Colonic mucosa (tissue), 4 donors: ENCODE measurements around the gene PRKCH. TPM values are rescaled to one million over a fixed set of nuclear protein-coding genes. Genes with fewer than 3 reads are reported as not detected.

ENCODE experiments used
- DNase-seq: peaks from one replicate; pipeline ENCODE4 v3.0.0-alpha.2; 2020
- H3K27ac ChIP-seq: fragments of 200-600 bp; one replicate; pipeline ENCODE4 v1.8.0; 2021
- H3K27me3 ChIP-seq: fragments of 200-600 bp; one replicate; pipeline ENCODE4 v1.8.0; 2021
- H3K36me3 ChIP-seq: fragments of 200-600 bp; one replicate; pipeline ENCODE4 v1.8.0; 2021
- H3K4me1 ChIP-seq: fragments of 200-600 bp; one replicate; pipeline ENCODE4 v1.8.0; 2021; ENCODE audit warnings: mild to moderate bottlenecking
- H3K4me3 ChIP-seq: fragments of 200-600 bp; one replicate; pipeline ENCODE4 v1.8.0; 2021
- H3K9ac ChIP-seq, 2 donors: one replicate each; pipeline ENCODE4 v1.7.0; 2013; ENCODE audit warnings: control low read depth in 2 of 2, low read depth in 2 of 2, low read length in 2 of 2
- H3K9me3 ChIP-seq: fragments of 200-600 bp; one replicate; pipeline ENCODE4 v1.8.0; 2021
- intact Hi-C: fragments of 100-400 bp; cut with DNase I; formaldehyde crosslinking; loops from one replicate; pipeline ENCODE4 v1.14.1; 2022
- total RNA-seq, 2 donors: library from RNA; stranded (reverse); fragmentation: NEBNext Ultra II Directional in 1 of 2; extraction: Animal tissue kit (Norgen Biotek cat#: 25700) in 1 of 2; gene quantifications; one replicate each; pipeline ENCODE4 v1.2.1, GENCODE V29; 2021
- TF ChIP-seq, protein P1 (sequence below): fragments of 200-600 bp; IDR thresholded peaks from one replicate; pipeline ENCODE4 v1.8.0; 2022; ENCODE audit warnings: antibody characterized with exemption, mild to moderate bottlenecking
- donor health status: healthy.
- donor health status: DM: no; HTN: no; CAD: no.
- donor health status: DM: no; HTN: no; CAD: no.

PRKCH gene
- total RNA-seq, 2 donors from 2014 or later = 11.4 to 11.5 TPM

DNA sequence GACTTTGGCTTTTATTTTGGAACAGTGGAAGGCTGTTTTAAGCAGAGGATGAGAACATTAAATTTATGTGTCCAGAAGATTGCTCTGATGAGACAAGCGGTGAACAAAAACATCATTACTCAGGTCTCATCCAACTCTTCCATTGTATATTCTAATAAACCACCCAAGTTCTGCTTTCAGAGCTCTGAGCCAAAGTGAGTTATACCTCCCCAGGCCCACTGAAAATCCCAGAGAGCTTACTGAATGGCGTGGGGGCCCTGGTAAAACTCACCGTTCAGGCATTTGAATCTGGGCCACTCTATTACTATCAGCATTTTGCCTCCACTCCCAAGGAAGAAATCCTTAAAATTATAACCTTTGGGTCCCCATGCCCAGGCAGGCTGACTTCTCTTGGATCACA, 251.9 kb downstream of the PRKCH start:
- TF ChIP-seq, protein P1, sequence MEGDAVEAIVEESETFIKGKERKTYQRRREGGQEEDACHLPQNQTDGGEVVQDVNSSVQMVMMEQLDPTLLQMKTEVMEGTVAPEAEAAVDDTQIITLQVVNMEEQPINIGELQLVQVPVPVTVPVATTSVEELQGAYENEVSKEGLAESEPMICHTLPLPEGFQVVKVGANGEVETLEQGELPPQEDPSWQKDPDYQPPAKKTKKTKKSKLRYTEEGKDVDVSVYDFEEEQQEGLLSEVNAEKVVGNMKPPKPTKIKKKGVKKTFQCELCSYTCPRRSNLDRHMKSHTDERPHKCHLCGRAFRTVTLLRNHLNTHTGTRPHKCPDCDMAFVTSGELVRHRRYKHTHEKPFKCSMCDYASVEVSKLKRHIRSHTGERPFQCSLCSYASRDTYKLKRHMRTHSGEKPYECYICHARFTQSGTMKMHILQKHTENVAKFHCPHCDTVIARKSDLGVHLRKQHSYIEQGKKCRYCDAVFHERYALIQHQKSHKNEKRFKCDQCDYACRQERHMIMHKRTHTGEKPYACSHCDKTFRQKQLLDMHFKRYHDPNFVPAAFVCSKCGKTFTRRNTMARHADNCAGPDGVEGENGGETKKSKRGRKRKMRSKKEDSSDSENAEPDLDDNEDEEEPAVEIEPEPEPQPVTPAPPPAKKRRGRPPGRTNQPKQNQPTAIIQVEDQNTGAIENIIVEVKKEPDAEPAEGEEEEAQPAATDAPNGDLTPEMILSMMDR = no peak
- H3K27ac ChIP-seq = no peak overlapping the region

DNA sequence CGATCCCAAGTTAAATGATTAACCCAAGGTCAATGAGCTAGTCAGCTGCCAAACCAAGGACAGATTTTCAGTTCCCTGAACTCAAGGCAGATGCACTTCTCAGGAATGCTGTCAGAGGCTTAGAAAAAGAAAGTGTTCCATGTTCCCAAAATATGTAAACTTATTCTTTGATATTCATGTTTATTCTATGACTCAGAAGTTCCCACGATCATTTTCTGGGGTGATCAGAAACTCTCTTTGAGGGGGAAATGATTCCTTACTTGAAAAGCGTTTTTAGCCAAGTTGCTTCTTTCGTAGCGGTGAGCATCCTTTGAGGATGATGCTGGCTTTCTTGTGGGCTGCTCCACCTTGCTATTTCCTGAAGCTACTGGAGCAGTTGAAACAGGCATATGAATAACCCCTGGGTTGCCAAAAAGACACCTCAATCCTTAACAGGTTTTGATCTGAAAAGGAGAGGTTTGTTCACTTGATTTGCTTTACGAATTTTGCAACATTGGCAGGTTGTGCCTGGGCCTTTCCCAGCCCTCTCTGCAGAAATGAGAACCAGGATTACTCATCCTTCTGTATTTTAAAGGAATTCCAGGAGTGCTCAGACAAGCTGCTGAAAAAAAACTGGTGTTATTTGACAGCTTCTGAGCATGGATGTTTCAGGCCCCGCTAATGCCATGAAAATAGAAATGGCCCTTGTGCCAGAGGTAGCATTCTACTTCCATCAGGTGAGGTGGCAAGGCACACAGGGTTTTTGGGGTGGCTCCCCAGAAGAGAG, 252.6 kb downstream of the PRKCH start:
- Histone ChIP-seq H3K36me3 (no peaks in the 10 kb centered on the region), H3K9ac (no peak overlapping the region), H3K4me1 (no peaks in the 10 kb centered on the region), H3K9me3 (no peaks in the 10 kb centered on the region), H3K27me3 (no peaks in the 10 kb centered on the region), H3K4me3 (no peak overlapping the region), H3K27ac (no peak overlapping the region)
- intact Hi-C loops = no loop called here
- TF ChIP-seq, protein P1 = no peak
- DNase-seq = no peak

More for the DNA sequence above, 251.9 kb downstream of the PRKCH start:
- H3K4me3 ChIP-seq = no peak overlapping the region
- H3K27me3 ChIP-seq = no peaks in the 10 kb centered on the region
- no peak overlapping the region for H3K9ac ChIP-seq
- H3K9me3 ChIP-seq = no peaks in the 10 kb centered on the region
- H3K4me1 ChIP-seq = peaks cover 5% of the 10 kb centered on the region
- no peak for DNase-seq
- H3K36me3 ChIP-seq = no peaks in the 10 kb centered on the region
- intact Hi-C loops = no loop called here

DNA sequence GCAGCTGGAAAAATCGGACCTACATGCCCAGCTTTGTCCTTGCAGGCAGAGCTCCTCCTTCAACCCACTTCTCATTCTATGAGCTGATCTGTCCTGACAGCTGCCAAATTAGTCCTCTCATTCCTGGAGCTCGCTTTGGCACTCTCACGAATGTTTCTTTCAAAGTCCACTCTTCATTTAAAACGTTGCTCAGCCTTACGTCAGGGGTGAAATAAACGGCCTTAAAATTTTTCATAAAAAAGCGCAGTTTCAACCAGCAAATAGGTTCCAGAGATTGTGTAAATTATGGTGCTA, 253.1 kb downstream of the PRKCH start:
- Histone ChIP-seq H3K4me3 (no peak overlapping the region), H3K36me3 (no peaks in the 10 kb centered on the region), H3K9ac (no peak overlapping the region), H3K4me1 (no peaks in the 10 kb centered on the region), H3K9me3 (no peaks in the 10 kb centered on the region), H3K27me3 (no peaks in the 10 kb centered on the region), H3K27ac (no peak overlapping the region)
- intact Hi-C loops = no loop called here
- no peak for DNase-seq
- TF ChIP-seq, protein P1 = no peak

GRCh38 chr14:61575126-61575525, 253.7 kb downstream of the PRKCH start:
- TF ChIP-seq, protein P1 = no peak
- Histone ChIP-seq H3K36me3 (no peaks in the 10 kb centered on the region), H3K27ac (no peak overlapping the region), H3K9me3 (no peaks in the 10 kb centered on the region), H3K4me3 (no peak overlapping the region), H3K27me3 (no peaks in the 10 kb centered on the region), H3K4me1 (no peaks in the 10 kb centered on the region), H3K9ac (no peak overlapping the region)
- intact Hi-C loops = no loop called here
- DNase-seq = no peak

DNA sequence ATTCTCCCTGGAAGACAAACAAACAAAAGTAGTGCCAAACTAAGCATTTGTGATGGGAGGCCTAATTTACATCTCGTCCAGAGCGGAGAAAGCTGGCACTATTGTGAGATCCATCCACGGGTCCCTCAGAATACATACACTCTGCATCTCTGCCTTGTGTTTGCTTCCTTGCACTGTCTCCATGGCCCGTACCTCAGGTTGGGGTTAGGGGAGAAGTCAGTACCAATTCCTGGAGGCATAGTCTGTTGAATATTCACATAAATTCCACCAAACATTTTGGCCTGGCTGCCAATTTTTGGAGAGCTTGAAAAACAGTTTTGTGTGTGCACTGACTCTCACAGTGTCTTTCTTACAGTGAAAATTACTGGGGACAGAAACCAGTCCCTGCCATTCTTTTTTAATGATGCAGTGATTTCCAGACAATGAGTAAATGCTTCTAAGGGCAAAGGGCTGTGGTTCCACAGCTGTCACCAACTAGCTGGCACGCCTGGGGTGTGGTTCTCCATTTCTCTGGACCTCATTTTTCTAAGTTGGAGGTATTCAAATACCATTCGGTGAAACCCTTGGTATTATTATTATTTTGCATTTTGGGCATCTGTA, 254.3 kb downstream of the PRKCH start:
- H3K9ac ChIP-seq = no peak overlapping the region
- TF ChIP-seq, protein P1 = no peak
- intact Hi-C loops = no loop called here

More for the DNA sequence above, 254.3 kb downstream of the PRKCH start:
- H3K27ac ChIP-seq = no peak overlapping the region
- H3K36me3 ChIP-seq = no peaks in the 10 kb centered on the region
- no peaks in the 10 kb centered on the region for H3K4me1 ChIP-seq
- H3K9me3 ChIP-seq = no peaks in the 10 kb centered on the region
- no peak for DNase-seq
- H3K4me3 ChIP-seq = no peak overlapping the region
- H3K27me3 ChIP-seq = no peaks in the 10 kb centered on the region
